GM21576 (cell line): ENCODE measurements around the gene SRC.
"Not testable (repeated sequence)": the region's sequence is repeated elsewhere in the genome, so short reads cannot be mapped to it uniquely, and the experiment has no call there.

Experiments used
- ATAC-seq: cut with Tn5 transposase; IDR thresholded peaks from one replicate; pipeline ENCODE4 v1.9.1; 2021; ENCODE audit warnings: mild to moderate bottlenecking, moderate library complexity; ENCODE audit not compliant: unreplicated experiment

The SRC gene

GRCh38 chr20:37361336-37361735 lies 15.4 kb downstream of the SRC start:
- no peak for ATAC-seq

- ATAC-seq, result no peak
Measured at GRCh38 chr20:37362231-37362792, 16.4 kb downstream of the SRC start.

- no peak for ATAC-seq
Measured at GRCh38 chr20:37362821-37363220, 16.9 kb downstream of the SRC start.

GRCh38 chr20:37363221-37364012 lies 17.5 kb downstream of the SRC start:
- ATAC-seq, result no peak

- ATAC-seq, result no peak
Measured at GRCh38 chr20:37364013-37364926, 18.3 kb downstream of the SRC start.

GRCh38 chr20:37364927-37365272 lies 19.0 kb downstream of the SRC start:
- no peak for ATAC-seq

- ATAC-seq, result no peak
Measured at GRCh38 chr20:37365760-37366638, 20.1 kb downstream of the SRC start.

- no peak for ATAC-seq
Measured at GRCh38 chr20:37366743-37367142, 20.8 kb downstream of the SRC start.

GRCh38 chr20:37369846-37370245 lies 23.9 kb downstream of the SRC start:
- no peak for ATAC-seq

GRCh38 chr20:37371845-37372244 lies 25.9 kb downstream of the SRC start:
- not testable (repeated sequence) for ATAC-seq

- ATAC-seq, result no peak
Measured at GRCh38 chr20:37372441-37372840, 26.5 kb downstream of the SRC start.

GRCh38 chr20:37373020-37373598 lies 27.2 kb downstream of the SRC start:
- no peak for ATAC-seq

GRCh38 chr20:37375227-37375626 lies 29.3 kb downstream of the SRC start:
- peak; percentile 65 for ATAC-seq

GRCh38 chr20:37376324-37376723 lies 30.4 kb downstream of the SRC start:
- ATAC-seq, result no peak

GRCh38 chr20:37376791-37377190 lies 30.9 kb downstream of the SRC start:
- ATAC-seq, result no peak

GRCh38 chr20:37377346-37378081 lies 31.6 kb downstream of the SRC start:
- no peak for ATAC-seq

GRCh38 chr20:37378420-37378784 lies 32.5 kb downstream of the SRC start:
- ATAC-seq, result no peak

- no peak for ATAC-seq
Measured at GRCh38 chr20:37378785-37379598, 33.1 kb downstream of the SRC start.
